Posterior vena cava (tissue), 2 donors: ENCODE measurements around the gene INPP5K. TPM values are rescaled to one million over a fixed set of nuclear protein-coding genes. Genes with fewer than 3 reads are reported as not detected.
"Not testable (repeated sequence)": the region's sequence is repeated elsewhere in the genome, so short reads cannot be mapped to it uniquely, and the experiment has no call there.

ENCODE experiments used
- DNase-seq: peaks from one replicate; pipeline ENCODE4 v3.0.0-alpha.2; 2020; ENCODE audit warnings: low spot score
- intact Hi-C, 2 donors: fragments of 100-400 bp; cut with DNase I; formaldehyde crosslinking; loops; one replicate each; pipeline versions ENCODE4 v1.14.1 to v1.14.2; 2022 to 2023
- total RNA-seq, 2 donors: library from RNA; stranded (reverse); fragmentation: NEBNext Ultra II Directional; extraction: Animal tissue kit (Norgen Biotek cat#: 25700); gene quantifications; one replicate each; pipeline ENCODE4 v1.2.1, GENCODE V29; 2021
- donor health status: DM: yes; HTN: yes; CAD: no.
- donor health status: DM: yes; HTN: yes; CAD: no.

INPP5K gene
- total RNA-seq, 2 donors from 2014 or later, result 23.5 to 25.2 TPM

- DNase-seq, result no peak
- intact Hi-C loops, result loop anchor here in 1 of 2 donors (1.0 kb wide), 1 partner anchor 43 kb away; the partner anchor contains the start of gene INPP5K
Observed at GRCh38 chr17:1473170-1473569, 43.2 kb downstream of the INPP5K start.

- no peak for DNase-seq
- intact Hi-C loops, result no loop called here
Observed at GRCh38 chr17:1471911-1472821, 44.2 kb downstream of the INPP5K start.

DNA sequence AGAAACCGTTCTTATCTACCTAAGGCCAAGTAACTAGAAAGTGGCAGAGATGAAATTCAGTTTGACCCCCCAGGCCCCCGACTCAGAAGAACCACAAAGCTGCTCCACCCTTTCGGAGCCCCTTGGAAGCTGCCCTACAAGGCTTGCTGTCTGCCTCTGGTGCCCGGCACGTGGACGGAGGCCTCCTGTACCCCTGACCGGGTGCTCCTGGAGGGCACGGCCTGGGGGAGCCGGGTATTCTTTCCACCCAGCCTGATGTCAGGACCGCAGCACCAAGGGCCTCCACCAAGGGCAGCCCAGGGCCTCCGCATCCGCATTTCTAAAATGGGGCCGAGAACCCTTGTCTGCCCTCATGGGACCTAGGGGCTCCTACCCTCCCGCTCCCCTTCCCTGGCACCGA, 44.9 kb downstream of the INPP5K start:
- no peak for DNase-seq
- intact Hi-C loops, result no loop called here

DNA sequence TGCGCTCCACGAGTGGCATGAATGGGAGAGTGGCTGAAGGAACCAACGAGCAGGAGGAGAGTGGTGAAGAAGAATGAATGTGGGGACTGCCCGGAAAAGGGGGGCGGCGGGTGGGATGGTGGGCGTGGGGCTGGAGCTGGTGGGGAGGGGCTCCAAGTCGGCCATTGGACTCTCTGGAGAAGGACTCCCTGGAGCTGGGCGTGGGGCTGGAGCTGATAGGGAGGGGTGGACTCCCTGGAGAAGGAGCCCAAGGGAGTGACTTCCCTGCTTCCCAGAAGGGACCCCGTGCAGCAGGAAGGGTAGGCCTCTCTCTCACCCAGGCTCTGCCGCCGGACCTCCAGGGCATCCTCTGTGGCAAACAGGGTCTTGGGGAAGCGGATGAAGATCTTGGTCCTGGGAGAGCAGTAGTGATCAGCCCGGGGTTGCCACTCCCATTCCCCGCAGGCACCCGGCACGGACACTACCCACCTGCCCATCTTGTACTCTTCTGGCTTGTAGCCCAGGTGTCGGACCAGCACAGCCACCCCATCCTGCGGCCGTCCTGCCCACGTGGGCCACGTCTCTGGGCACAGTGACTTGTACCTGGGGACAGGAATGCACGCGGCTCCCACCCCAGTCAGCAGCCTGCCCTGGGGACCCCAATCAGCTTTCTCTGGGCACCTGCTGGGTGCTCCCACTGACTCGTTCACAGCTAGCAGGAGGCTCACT, 45.5 kb downstream of the INPP5K start:
- DNase-seq, result no peak
- intact Hi-C loops, result no loop called here

DNA sequence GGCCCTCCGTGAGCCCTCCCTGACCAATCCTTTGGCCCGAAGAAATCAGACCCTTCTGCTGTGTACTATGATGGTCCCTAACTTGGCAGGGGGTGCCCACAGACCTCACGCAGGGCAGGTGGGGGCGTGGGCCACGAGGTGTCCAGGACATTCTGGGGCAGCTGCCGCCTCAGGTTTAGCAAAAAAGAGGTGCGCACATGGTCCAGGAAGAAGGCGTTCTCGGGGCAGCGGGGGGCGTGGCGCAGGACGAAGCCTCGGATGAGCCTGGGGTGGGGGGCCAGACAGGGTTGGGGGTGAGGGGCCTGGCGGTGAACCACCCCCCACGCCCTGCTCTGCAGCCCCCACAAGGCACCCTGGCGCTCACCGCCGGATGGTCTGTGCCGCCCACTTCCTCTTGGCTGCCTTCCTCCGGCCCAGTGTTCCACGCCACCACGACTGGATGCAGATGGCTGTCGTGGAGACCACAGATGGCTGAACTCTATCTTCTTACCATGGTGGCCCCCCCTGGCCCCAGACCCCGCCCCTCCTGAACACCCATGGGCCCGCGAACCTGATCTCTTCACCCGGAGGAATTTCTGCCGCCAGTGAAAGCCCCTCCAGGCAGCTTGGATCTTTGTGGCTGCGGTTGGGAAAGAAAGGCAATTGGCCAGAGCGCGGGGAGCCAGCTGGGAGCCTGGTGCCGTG, 46.2 kb downstream of the INPP5K start:
- intact Hi-C loops, result no loop called here

DNA sequence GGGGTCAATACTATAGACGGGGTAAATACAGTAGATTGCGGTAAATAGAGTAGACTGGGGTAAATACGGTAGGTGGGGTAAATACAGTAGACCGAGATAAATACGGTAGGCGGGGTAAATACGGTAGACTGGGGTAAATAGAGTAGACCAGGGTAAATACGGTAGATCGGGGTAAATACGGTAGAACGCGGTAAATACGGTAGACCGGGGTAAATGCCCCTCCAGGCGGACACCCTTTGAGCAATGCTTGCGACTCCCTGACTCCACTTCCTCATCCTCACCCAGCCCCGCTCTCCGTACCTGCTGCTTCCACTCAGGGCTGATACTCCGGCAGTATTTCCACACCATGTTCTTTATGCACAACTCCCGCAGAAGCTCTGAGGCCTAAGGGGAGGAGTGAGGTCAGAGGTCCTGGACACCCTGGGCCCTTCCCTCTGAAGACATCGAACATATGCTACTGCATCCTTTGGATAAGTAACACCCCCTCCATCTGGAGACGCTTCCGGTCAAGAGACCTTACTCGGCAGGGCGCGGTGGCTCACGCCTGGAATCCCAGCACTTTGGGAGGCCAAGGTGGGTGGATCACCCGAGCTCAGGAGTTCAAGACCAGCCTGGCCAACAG, 47.1 kb downstream of the INPP5K start:
- DNase-seq, result no peak
- intact Hi-C loops, result no loop called here

More for the DNA sequence above, 46.2 kb downstream of the INPP5K start:
- DNase-seq, result no peak

DNA sequence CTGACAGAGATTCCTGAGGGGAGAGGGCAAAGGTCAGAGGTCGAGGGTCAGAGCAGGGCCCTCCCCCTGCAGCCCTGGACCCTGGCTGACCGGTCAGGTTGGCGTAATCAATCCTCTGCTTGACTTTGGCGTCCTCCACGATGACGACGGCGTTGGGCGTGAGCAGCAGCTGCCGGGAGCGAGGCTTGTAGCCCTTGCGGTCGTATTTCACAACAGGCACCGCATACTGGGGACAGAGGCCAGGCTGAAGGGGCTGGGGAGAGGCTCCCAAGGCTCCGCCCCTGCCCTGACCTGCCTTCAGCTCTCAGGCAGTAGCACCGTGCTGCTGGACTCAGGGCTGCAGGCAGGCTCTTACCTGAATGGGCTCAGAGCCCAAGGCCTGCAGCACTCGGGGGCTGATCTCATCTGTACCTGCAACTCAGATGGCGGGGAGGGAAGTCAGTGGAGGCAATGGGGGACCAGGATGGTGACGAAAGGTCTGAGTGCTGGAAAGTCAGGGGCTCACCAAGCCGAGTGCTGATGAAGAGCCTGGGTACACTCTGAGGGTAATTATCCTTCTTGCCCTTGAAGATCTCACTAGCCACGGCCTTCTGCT, 48.4 kb downstream of the INPP5K start:
- intact Hi-C loops, result no loop called here
- peak; percentile 93 for DNase-seq

- intact Hi-C loops, result no loop called here
Observed at GRCh38 chr17:1467258-1467657, 49.2 kb downstream of the INPP5K start.

DNA sequence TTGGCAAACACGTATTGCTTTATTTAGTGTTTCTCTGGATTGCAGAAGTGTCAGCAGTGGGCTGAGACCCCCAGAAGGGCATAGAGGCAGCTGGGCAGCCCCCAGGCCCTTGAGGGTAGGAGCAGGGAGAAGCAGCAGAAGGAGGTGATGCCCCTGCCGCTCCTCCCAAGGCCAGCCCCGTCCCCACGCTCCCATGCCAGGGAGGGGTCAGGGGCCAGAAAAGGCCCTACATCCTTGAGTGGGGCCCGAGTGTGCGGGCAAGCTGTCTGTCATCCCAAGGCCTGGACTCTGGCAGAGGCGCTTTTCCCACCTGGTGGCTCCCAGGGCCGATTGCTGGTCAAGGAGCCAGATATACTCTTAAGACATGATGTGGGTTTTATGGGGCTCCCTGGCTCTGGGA, 52.2 kb downstream of the INPP5K start:
- intact Hi-C loops, result no loop called here
- DNase-seq, result no peak

More at GRCh38 chr17:1467258-1467657, 49.2 kb downstream of the INPP5K start:
- no peak for DNase-seq

DNA sequence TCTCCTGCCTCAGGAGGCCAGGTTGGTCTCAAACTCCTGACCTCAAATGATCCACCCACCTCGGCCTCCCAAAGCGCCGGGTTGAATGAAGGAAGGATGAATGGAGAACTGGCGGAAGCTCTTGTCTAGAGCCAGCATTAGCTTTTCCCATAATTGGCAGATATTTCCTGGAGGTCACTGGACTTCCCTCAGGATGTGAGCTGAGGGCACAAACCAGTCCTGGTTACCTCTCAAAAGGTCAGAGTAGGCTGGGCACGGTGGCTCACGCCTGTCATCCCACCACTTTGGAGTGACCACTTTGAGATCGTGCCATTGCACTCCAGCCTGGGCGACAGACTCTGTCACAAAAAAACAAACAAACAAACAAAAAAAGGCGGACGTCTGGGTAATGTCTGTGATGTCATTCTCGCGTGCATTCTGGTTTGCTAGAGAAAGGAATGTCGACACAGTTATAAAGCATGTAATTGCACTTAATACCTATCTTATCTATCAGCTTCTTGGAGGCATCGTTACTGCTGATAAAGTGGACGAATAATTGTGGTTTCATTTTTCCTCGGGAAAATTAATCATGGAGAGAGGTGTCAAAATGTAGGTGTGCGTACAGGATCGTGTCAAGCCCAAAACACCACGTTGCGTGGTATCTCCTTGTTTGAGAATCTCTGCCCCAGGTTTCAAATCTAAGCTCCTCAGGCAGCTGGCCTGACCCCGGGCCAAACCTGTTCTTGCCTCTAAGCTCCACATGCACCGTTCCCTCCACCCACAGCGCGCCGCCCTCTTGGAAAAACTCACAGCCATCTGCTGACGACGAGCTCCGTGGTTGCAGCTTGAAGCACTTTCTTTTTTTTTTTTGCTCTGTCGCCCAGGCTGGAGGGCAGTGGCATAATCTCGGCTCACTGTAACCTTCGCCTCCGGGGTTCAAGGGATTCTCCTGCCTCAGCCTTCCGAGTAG, 54.0 kb downstream of the INPP5K start:
- intact Hi-C loops, result no loop called here
- no peak for DNase-seq

- DNase-seq, result no peak
- intact Hi-C loops, result no loop called here
Observed at GRCh38 chr17:1461198-1461944, 55.0 kb downstream of the INPP5K start.

DNA sequence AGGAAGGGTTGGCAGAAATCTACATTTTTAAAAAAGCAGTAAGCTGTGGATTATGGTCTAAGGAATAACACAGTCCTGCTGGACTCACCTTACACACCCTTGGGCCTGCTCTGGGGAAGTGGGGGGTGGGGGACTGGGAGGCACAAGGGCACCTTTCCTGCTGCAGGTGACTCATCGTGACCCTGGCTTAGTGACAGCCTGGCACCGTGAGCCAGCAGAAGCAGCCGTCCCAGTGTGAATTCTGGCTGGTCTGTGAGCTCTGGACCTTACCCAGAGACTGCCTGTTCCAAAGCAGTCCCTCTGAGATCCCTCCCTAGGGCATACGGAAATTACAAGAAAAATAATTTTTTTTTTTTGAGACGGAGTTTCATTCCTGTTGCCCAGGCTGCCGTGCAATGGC, 56.2 kb downstream of the INPP5K start:
- intact Hi-C loops, result no loop called here
- no peak for DNase-seq

DNA sequence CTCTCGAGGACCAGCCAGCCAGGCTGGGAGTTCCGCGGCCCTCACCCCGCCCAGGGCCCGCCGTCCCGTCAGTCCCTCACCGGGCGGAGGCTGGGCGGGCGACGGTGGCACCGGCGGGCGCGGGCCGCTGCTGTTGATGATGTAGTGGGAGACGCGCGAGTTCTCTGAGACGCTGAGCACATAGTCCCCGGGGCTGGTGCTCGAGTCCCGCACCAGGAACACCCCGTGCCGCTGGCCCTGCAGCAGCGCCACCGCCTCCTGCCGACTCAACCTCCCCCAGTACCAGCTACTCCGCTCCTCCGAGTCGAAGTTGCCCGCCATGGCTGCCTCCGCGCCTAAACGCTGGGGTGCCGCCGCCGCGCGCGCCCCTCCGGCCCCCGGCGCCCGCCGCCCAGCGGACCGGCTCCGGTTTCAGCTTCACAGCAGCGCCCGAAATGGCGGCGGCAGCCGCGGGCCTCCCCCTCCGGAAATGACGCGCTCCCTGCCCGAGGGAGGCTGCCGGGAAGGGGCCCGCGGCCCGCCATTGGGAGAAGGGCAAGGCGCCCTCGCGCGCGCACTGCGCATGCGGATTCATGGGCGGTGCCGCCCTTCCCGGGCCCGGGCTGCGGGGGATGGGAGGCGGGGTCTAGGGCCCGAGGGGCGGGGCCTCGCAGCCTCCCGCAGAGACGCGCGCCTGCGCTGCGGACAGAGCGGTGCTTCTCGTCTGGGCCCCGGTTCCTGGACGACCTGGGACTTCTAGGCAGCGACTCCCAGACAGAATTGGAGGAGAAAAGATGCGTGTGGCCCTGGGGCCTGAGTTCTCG, 60.4 kb downstream of the INPP5K start, which contains the start of gene CRK:
TSS of gene CRK (minus strand) at position 436 of the 803 bp plus-strand sequence. CDS start at position 321, 115 bp downstream.
- intact Hi-C loops, result loop anchor here (5.0 to 10.0 kb wide), 3 partner anchors 59 to 91 kb away; partner anchors contain the start of gene INPP5K (in 2 of the 2)
- DNase-seq, result peak; percentile 99

DNA sequence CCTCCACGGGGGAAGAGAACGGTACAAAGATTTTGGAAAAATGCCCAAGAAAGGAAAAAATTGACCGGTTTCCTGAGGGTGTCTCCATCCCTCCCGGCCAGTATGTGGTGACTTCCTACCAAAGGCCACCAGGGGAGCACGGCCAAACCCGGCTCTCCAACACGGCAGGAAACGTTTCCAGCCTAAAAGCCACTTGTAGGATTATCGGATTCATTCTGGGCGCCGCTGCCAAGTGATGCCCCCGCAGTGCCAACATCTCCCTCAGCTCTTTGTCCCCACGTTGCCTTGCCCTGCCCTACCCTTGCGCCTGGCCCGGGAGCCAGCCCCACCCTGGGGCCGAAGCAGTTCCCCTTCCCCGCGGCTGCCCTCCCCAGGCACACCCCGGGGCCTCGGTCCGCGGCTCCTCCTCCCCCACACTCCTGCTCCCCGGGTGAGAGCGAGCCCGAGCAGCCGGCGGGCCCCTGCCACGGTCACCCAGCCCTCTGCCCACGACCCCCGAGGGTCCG, 61.1 kb downstream of the INPP5K start:
- peak; percentile 92 for DNase-seq
- intact Hi-C loops, result loop anchor here (5.0 to 10.0 kb wide), 3 partner anchors 59 to 91 kb away; partner anchors contain the start of gene INPP5K (in 2 of the 2)

DNA sequence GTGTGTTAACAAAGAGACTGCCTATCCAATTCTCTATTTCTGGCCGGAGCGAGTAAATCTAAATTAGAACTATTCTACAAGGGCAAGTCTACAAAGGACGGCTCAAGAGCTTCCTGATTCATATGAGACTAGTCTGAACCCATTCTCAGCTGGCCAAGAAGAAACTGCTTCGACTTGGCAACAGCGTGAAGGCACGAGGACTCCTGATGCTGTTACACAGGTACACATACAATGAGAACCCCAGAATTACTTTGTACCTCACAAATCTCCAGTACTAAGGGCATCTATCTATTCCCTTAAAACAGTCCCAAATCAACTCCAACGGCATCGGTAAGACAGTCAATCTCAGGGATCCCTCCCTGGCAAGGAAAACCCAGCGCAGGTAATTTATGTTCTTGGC, 61.9 kb downstream of the INPP5K start:
- intact Hi-C loops, result loop anchor here (5.0 to 10.0 kb wide), 3 partner anchors 60 to 90 kb away; partner anchors contain the start of gene INPP5K (in 1 of the 2)
- DNase-seq, result no peak

DNA sequence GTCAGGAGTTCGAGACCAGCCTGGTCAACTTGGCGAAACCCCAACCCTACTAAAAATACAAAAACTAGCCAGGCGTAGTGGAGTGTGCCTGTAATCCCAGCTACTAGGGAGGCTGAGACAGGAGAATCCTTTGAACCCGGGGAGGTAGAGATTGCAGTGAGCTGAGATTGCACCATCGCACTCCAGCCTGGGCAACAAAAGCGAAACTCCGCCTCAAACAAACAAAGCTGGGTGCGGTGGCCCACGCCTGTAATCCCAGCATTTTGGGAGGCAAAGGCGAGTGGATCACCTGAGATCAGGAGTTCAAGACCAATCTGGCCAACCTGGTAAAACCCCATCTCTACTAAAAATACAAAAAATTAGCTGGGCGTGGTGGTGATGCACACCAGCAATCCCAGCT, 62.7 kb downstream of the INPP5K start:
- intact Hi-C loops, result loop anchor here (5.0 to 10.0 kb wide), 3 partner anchors 61 to 89 kb away; partner anchors contain the start of gene INPP5K (in 1 of the 2)
- not testable (repeated sequence) for DNase-seq
